Vagina (tissue), 2 donors: ENCODE results near the gene PRKCE.

Experiments used
- CTCF ChIP-seq, 3 experiments: fragments of 450-650 bp in 2 of 3; fragments of 200-600 bp in 1 of 3; sonication (generic) in 1 of 3; IDR thresholded peaks; one replicate each; pipeline ENCODE4 v1.5.1; 2017 to 2019; ENCODE audit warnings: antibody characterized with exemption in 3 of 3, mild to moderate bottlenecking in 2 of 3, moderate library complexity in 2 of 3
- POLR2A ChIP-seq, 2 donors: fragments of 450-650 bp; IDR thresholded peaks; one replicate each; pipeline ENCODE4 v1.6.1; 2017; ENCODE audit warnings: antibody characterized with exemption in 2 of 2, mild to moderate bottlenecking in 2 of 2, moderate library complexity in 2 of 2

- no peak for TF ChIP-seq CTCF (IDR thresholded peaks at IDR 0.05)
- no peak for TF ChIP-seq POLR2A (IDR thresholded peaks at IDR 0.05)
Observed at GRCh38 chr2:45885171-45885621, 233.7 kb downstream of the PRKCE start.
